Endothelial cell of umbilical vein (primary cell): ENCODE results near the gene LATS1. TPM values are rescaled to one million over a fixed set of nuclear protein-coding genes. Genes with fewer than 3 reads are reported as not detected.

Source experiments
- BruUV-seq: library from RNA; stranded (reverse); fragments of 400-500 nt; replicated peaks from 2 replicates; lab custom pipeline; 2021; lab: Mats Ljungman, UMichigan
- CTCF ChIA-PET: fragments of 300-600, 350-600 bp; sonication (Branson Sonifier 250); formaldehyde crosslinking; loops from one replicate; lab custom pipeline; 2021; ENCODE audit warnings: antibody characterized with exemption, inconsistent platforms; lab: Charles Lee
- POLR2A ChIA-PET: fragments of 300-600, 350-600 bp; sonication (Branson Sonifier 250); formaldehyde crosslinking; loops from one replicate; lab custom pipeline; 2021; ENCODE audit warnings: antibody characterized with exemption, inconsistent platforms; lab: Charles Lee
- DNase-seq: peaks from one replicate; pipeline ENCODE4 v3.0.0-alpha.2; 2011; ENCODE audit warnings: low read depth, low spot score
- FAIRE-seq: peaks from 2 replicates; lab custom pipeline; 2011; peaks lifted over from hg19 to GRCh38; lab: Jason Lieb, UNC
- H2AFZ ChIP-seq: 2 replicates; pipeline ENCODE4 v1.6.0; 2012; ENCODE audit warnings: low read depth, low read length, control low read depth, inconsistent platforms
- H3K27ac ChIP-seq: 2 replicates; pipeline ENCODE4 v1.5.1; 2011; ENCODE audit warnings: low read depth, mild to moderate bottlenecking, control low read depth, low read length, moderate library complexity; ENCODE audit not compliant: insufficient read depth
- H3K27me3 ChIP-seq, 2 experiments: 2 replicates each; pipeline versions ENCODE4 v1.6.0 to v1.6.1; 2011; ENCODE audit warnings: low read length in 2 of 2, mixed read lengths in 1 of 2; ENCODE audit not compliant: control insufficient read depth in 2 of 2, insufficient read depth in 2 of 2
- H3K36me3 ChIP-seq, 2 experiments: 2 replicates in 1 of 2; 3 replicates in 1 of 2; pipeline ENCODE4 v1.5.1; 2011; ENCODE audit warnings: low read length in 2 of 2, mild to moderate bottlenecking in 1 of 2, moderate library complexity in 1 of 2; ENCODE audit not compliant: control insufficient read depth in 2 of 2, insufficient read depth in 2 of 2; ENCODE audit errors: extremely low read depth in 1 of 2
- H3K4me1 ChIP-seq: 3 replicates; pipeline ENCODE4 v1.5.1; 2011; ENCODE audit warnings: mild to moderate bottlenecking, low read length; ENCODE audit not compliant: control insufficient read depth, insufficient read depth; ENCODE audit errors: extremely low read depth
- H3K4me2 ChIP-seq: 2 replicates; pipeline ENCODE4 v1.6.1; 2011; ENCODE audit warnings: low read length, control low read depth, mixed read lengths; ENCODE audit not compliant: insufficient read depth
- H3K4me3 ChIP-seq, 3 experiments: fragments of 200-600 bp in 1 of 3; sonication (generic), shearing (Covaris generic) in 1 of 3; replicated peaks in 1 of 3; 2 replicates each; pipeline ENCODE4 v1.5.1; 2011 to 2016; ENCODE audit warnings: control low read depth in 3 of 3, low read length in 3 of 3, mild to moderate bottlenecking in 2 of 3, inconsistent platforms in 1 of 3, low read depth in 1 of 3, moderate library complexity in 1 of 3; ENCODE audit not compliant: insufficient read depth in 1 of 3
- H3K79me2 ChIP-seq: 2 replicates; pipeline ENCODE4 v1.6.0; 2012; ENCODE audit warnings: low read length, inconsistent platforms; ENCODE audit not compliant: control insufficient read depth, insufficient read depth
- H3K9ac ChIP-seq: replicated peaks from 2 replicates; pipeline ENCODE3; 2011; ENCODE audit warnings: low read length, control low read depth; ENCODE audit not compliant: insufficient read depth; ENCODE audit errors: extremely low read depth
- H3K9me1 ChIP-seq: replicated peaks from 3 replicates; pipeline ENCODE4 v1.6.0; 2011; ENCODE audit warnings: mild to moderate bottlenecking, low read length; ENCODE audit not compliant: control insufficient read depth, insufficient read depth; ENCODE audit errors: extremely low read depth
- H3K9me3 ChIP-seq: replicated peaks from 2 replicates; pipeline ENCODE4 v1.5.1; 2012; ENCODE audit warnings: low read length, inconsistent platforms; ENCODE audit not compliant: control insufficient read depth, insufficient read depth
- H4K20me1 ChIP-seq: replicated peaks from 2 replicates; pipeline ENCODE3; 2011; ENCODE audit warnings: mild to moderate bottlenecking, low read length; ENCODE audit not compliant: control insufficient read depth, insufficient read depth; ENCODE audit errors: extremely low read depth
- EZH2 ChIP-seq: IDR thresholded peaks from 2 replicates; pipeline ENCODE4 v1.6.1; 2012; ENCODE audit warnings: borderline replicate concordance, low read depth, mild to moderate bottlenecking, moderate library complexity, low read length, inconsistent platforms; ENCODE audit not compliant: severe bottlenecking
- FOS ChIP-seq: IDR thresholded peaks from 2 replicates; pipeline ENCODE4 v1.6.1; 2011; ENCODE audit warnings: mild to moderate bottlenecking, low read length, moderate library complexity, borderline replicate concordance; ENCODE audit not compliant: insufficient read depth
- GATA2 ChIP-seq: IDR thresholded peaks from 2 replicates; pipeline ENCODE4 v1.7.0; 2011; ENCODE audit warnings: low read depth, mild to moderate bottlenecking, moderate library complexity, mixed read lengths, low read length; ENCODE audit not compliant: insufficient read length, insufficient read depth
- JUN ChIP-seq: IDR thresholded peaks from 2 replicates; pipeline ENCODE4 v1.6.1; 2011; ENCODE audit warnings: borderline replicate concordance, low read depth; ENCODE audit not compliant: insufficient read length, insufficient read depth
- MYC ChIP-seq: IDR thresholded peaks from one replicate; pipeline ENCODE4 v1.6.1; 2011; ENCODE audit warnings: mild to moderate bottlenecking, low read depth, low read length
- POLR2A ChIP-seq: IDR thresholded peaks from 2 replicates; pipeline ENCODE4 v1.6.1; 2012; ENCODE audit warnings: low read depth, mild to moderate bottlenecking, control low read depth, low read length
- POLR2AphosphoS5 ChIP-seq: IDR thresholded peaks from 2 replicates; pipeline ENCODE4 v1.6.1; 2012; ENCODE audit warnings: low read depth, mild to moderate bottlenecking, control low read depth, low read length, moderate library complexity; ENCODE audit not compliant: insufficient read depth
- dilution Hi-C: fragments of 300-500 bp; cut with MboI; formaldehyde crosslinking; loops from one replicate; pipeline ENCODE4 v1.15.0; 2019; ENCODE audit warnings: low sequenced_read_pairs; ENCODE audit not compliant: extremely low pct_ligation_motif_present
- intact Hi-C: fragments of 100-400 bp; cut with micrococcal nuclease; formaldehyde crosslinking; loops from one replicate; pipeline ENCODE4 v1.10.0; 2022
- polyA plus RNA-seq, 4 experiments: library from polyadenylated mRNA; depleted of rRNA in 3 of 4; stranded (reverse) in 3 of 4; unstranded in 1 of 4; fragments of >200 nt; gene quantifications; 2 replicates each; pipeline versions ENCODE4 v1.2.1 to v1.2.3, GENCODE V29; 2011 to 2012; ENCODE audit warnings: missing spikeins in 1 of 4
- total RNA-seq: library from RNA; stranded (reverse); gene quantifications from 2 replicates; pipeline ENCODE4 v1.2.3, GENCODE V29; 2021
- TF ChIP-seq, protein P1 (sequence below), 2 donors: IDR thresholded peaks; 1 replicate in 1 of 2; 2 replicates in 1 of 2; pipeline ENCODE4 v1.5.1; 2011; ENCODE audit warnings: low read length in 2 of 2, mild to moderate bottlenecking in 2 of 2, moderate library complexity in 2 of 2, control low read depth in 1 of 2, inconsistent platforms in 1 of 2, low read depth in 1 of 2; ENCODE audit not compliant: insufficient read depth in 1 of 2; ENCODE audit errors: extremely low read depth in 1 of 2
- TF ChIP-seq, protein P2 (sequence below): IDR thresholded peaks from 2 replicates; pipeline ENCODE4 v1.6.1; 2011; ENCODE audit not compliant: insufficient read depth, insufficient read length

The LATS1 gene
- total and polyA plus RNA-seq, 2 donors (not counting 3 experiments of a cell fraction or from before 2014, with no cell fraction given), result 8.4 to 27.6 TPM

DNA sequence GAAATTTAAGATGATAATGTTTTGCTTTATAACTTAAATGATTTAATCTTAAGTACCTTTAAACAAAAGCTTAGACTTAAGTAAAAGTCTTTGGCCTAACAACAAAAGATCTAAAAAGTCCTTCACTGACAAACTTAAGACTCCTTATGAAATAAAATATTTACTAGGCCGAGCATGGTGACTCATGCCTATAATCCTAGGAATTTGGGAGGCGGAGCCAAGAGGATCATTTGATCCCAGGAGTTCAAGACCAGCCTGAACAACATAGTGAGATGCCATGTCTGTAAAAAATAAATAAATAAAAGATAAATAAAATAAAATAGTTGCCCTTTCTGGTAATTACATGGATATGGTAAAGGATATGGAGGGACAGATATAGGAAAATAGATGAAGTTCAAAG lies 81.8 kb downstream of the LATS1 start:
- intact Hi-C loops (no loop called here), dilution Hi-C loops (no loop called here)
- H3K9ac ChIP-seq, result no peak overlapping the region
- H3K4me1 ChIP-seq, result no peaks in the 10 kb centered on the region
- H3K27ac ChIP-seq, result no peak overlapping the region
- DNase-seq (no peak), FAIRE-seq (no peak)
- H3K9me1 ChIP-seq, result no peaks in the 10 kb centered on the region
- H3K4me2 ChIP-seq, result no peak overlapping the region
- ChIA-PET CTCF (interaction anchor here (0.7 kb wide), 1 partner anchor 11 kb away, joined by 4 read pairs; no protein-coding TSS in a partner anchor), POLR2A (no interaction called here)
- H3K4me3 ChIP-seq, result no peak overlapping the region
- H3K36me3 ChIP-seq, result no peaks in the 10 kb centered on the region
- H3K27me3 ChIP-seq, result no peaks in the 10 kb centered on the region
- H2AFZ ChIP-seq, result no peak overlapping the region
- H3K9me3 ChIP-seq, result no peaks in the 10 kb centered on the region
- TF ChIP-seq, protein P1, sequence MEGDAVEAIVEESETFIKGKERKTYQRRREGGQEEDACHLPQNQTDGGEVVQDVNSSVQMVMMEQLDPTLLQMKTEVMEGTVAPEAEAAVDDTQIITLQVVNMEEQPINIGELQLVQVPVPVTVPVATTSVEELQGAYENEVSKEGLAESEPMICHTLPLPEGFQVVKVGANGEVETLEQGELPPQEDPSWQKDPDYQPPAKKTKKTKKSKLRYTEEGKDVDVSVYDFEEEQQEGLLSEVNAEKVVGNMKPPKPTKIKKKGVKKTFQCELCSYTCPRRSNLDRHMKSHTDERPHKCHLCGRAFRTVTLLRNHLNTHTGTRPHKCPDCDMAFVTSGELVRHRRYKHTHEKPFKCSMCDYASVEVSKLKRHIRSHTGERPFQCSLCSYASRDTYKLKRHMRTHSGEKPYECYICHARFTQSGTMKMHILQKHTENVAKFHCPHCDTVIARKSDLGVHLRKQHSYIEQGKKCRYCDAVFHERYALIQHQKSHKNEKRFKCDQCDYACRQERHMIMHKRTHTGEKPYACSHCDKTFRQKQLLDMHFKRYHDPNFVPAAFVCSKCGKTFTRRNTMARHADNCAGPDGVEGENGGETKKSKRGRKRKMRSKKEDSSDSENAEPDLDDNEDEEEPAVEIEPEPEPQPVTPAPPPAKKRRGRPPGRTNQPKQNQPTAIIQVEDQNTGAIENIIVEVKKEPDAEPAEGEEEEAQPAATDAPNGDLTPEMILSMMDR (IDR thresholded peaks at IDR 0.05; ENCODE audit: extremely low read depth in 1 of 2, insufficient read depth in 1 of 2, low read depth in 1 of 2, low read length in 2 of 2), result no peak
- TF ChIP-seq JUN (no peak), POLR2A (no peak), GATA2 (no peak), MYC (no peak), POLR2AphosphoS5 (no peak), FOS (no peak), EZH2 (no peak)
- TF ChIP-seq, protein P2, sequence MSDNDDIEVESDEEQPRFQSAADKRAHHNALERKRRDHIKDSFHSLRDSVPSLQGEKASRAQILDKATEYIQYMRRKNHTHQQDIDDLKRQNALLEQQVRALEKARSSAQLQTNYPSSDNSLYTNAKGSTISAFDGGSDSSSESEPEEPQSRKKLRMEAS, result no peak
- no TSS peak for BruUV-seq
- H3K79me2 ChIP-seq, result peaks cover 2% of the 10 kb centered on the region
- no peaks in the 10 kb centered on the region for H4K20me1 ChIP-seq
